GM23338 (cell line): ENCODE results near the gene FRA10AC1. TPM values are rescaled to one million over a fixed set of nuclear protein-coding genes. Genes with fewer than 3 reads are reported as not detected.

Experiments used
- ATAC-seq: fragments of 200-7000 bp; cut with Tn5 transposase; 3 replicates; pipeline ENCODE4 v1.9.1; 2020
- DNase-seq: peaks from one replicate; pipeline ENCODE4 v3.0.0-alpha.2; 2015; ENCODE audit warnings: low spot score
- H2AFZ ChIP-seq: fragments of 200-600 bp; sonication (generic); 2 replicates; pipeline ENCODE4 v1.8.0; 2016; ENCODE audit warnings: antibody characterized with exemption, mild to moderate bottlenecking, moderate library complexity
- H3F3A ChIP-seq: fragments of 200-600 bp; sonication (generic); replicated peaks from 2 replicates; pipeline ENCODE4 v1.8.0; 2017; ENCODE audit warnings: antibody characterized with exemption, mixed run types, low read depth
- H3K27ac ChIP-seq: fragments of 200-600 bp; sonication (generic); 2 replicates; pipeline ENCODE4 v1.6.1; 2016; ENCODE audit warnings: low read depth
- H3K27me3 ChIP-seq: fragments of 200-600 bp; sonication (generic); 2 replicates; pipeline ENCODE4 v1.8.0; 2016; ENCODE audit warnings: mild to moderate bottlenecking, mixed run types, moderate library complexity; ENCODE audit not compliant: insufficient read depth
- H3K36me3 ChIP-seq: fragments of 200-600 bp; sonication (generic); 2 replicates; pipeline ENCODE4 v1.8.0; 2016; ENCODE audit warnings: mild to moderate bottlenecking; ENCODE audit not compliant: insufficient read depth
- H3K4me1 ChIP-seq: fragments of 200-600 bp; sonication (generic); 2 replicates; pipeline ENCODE4 v1.8.0; 2016; ENCODE audit warnings: mild to moderate bottlenecking, moderate library complexity; ENCODE audit not compliant: insufficient read depth
- H3K4me2 ChIP-seq: fragments of 200-600 bp; sonication (generic); 2 replicates; pipeline ENCODE4 v1.7.1; 2017; ENCODE audit warnings: mixed run types
- H3K4me3 ChIP-seq: fragments of 200-600 bp; sonication (generic); 2 replicates; pipeline ENCODE4 v1.6.1; 2016; ENCODE audit warnings: mixed run types
- H3K79me2 ChIP-seq: fragments of 200-600 bp; sonication (generic); replicated peaks from 2 replicates; pipeline ENCODE4 v1.8.0; 2017; ENCODE audit warnings: mild to moderate bottlenecking; ENCODE audit not compliant: insufficient read depth
- H3K9me2 ChIP-seq: fragments of 200-600 bp; sonication (generic); 2 replicates; pipeline ENCODE4 v1.8.0; 2017; ENCODE audit not compliant: insufficient read depth
- H4K20me1 ChIP-seq: fragments of 200-600 bp; sonication (generic); replicated peaks from 2 replicates; pipeline ENCODE4 v1.8.0; 2017; ENCODE audit warnings: mild to moderate bottlenecking; ENCODE audit not compliant: insufficient read depth
- H3K27ac Mint-ChIP-seq: 2 replicates; pipeline ENCODE4 v1.8.0; 2020; ENCODE audit warnings: inconsistent platforms, mild to moderate bottlenecking, moderate library complexity, mixed read lengths
- H3K27me3 Mint-ChIP-seq: 3 replicates; pipeline ENCODE4 v1.8.0; 2022; ENCODE audit warnings: low read depth, mild to moderate bottlenecking, moderate library complexity, mixed read lengths, inconsistent platforms; ENCODE audit not compliant: insufficient read depth, poor library complexity
- H3K36me3 Mint-ChIP-seq: 3 replicates; pipeline ENCODE4 v1.8.0; 2021; ENCODE audit warnings: low read depth, mild to moderate bottlenecking, inconsistent platforms, moderate library complexity, mixed read lengths
- H3K4me1 Mint-ChIP-seq: 3 replicates; pipeline ENCODE4 v1.8.0; 2020; ENCODE audit warnings: mild to moderate bottlenecking, inconsistent platforms, mixed read lengths
- H3K4me3 Mint-ChIP-seq: 3 replicates; pipeline ENCODE4 v1.8.0; 2021; ENCODE audit warnings: moderate library complexity, mild to moderate bottlenecking, inconsistent platforms, mixed read lengths
- H3K9me3 Mint-ChIP-seq: 3 replicates; pipeline ENCODE4 v1.8.0; 2020; ENCODE audit warnings: moderate library complexity, mild to moderate bottlenecking, inconsistent platforms, mixed read lengths
- CREB1 ChIP-seq: fragments of 250-450 bp; sonication (Bioruptor Pico); IDR thresholded peaks from 2 replicates; pipeline ENCODE4 v1.5.0; 2020; ENCODE audit warnings: low read depth, mild to moderate bottlenecking, moderate library complexity
- EZH2 ChIP-seq: fragments of 200-600 bp; sonication (generic); IDR thresholded peaks from one replicate; pipeline ENCODE4 v1.8.0; 2017; ENCODE audit warnings: antibody characterized with exemption, mild to moderate bottlenecking, low read depth; ENCODE audit not compliant: unreplicated experiment
- EZH2phosphoT487 ChIP-seq: fragments of 200-600 bp; sonication (generic); IDR thresholded peaks from one replicate; pipeline ENCODE4 v1.8.1; 2018; ENCODE audit warnings: antibody characterized with exemption; ENCODE audit not compliant: unreplicated experiment
- JUNB ChIP-seq: IDR thresholded peaks from one replicate; pipeline ENCODE4 v1.6.1; 2016; ENCODE audit warnings: antibody characterized with exemption; ENCODE audit not compliant: unreplicated experiment
- NANOG ChIP-seq: IDR thresholded peaks from 2 replicates; pipeline ENCODE4 v1.6.1; 2016; ENCODE audit warnings: antibody characterized with exemption, borderline replicate concordance
- POLR2AphosphoS5 ChIP-seq: IDR thresholded peaks from 2 replicates; pipeline ENCODE4 v1.6.1; 2016; ENCODE audit warnings: antibody characterized with exemption, low read depth
- REST ChIP-seq: IDR thresholded peaks from one replicate; pipeline ENCODE4 v1.6.1; 2018; ENCODE audit warnings: antibody characterized with exemption; ENCODE audit not compliant: unreplicated experiment
- STAT1 ChIP-seq: IDR thresholded peaks from one replicate; pipeline ENCODE4 v1.6.1; 2016; ENCODE audit warnings: antibody characterized with exemption; ENCODE audit not compliant: unreplicated experiment
- ZNF114 ChIP-seq: fragments of 250-450 bp; sonication (Bioruptor Pico); IDR thresholded peaks from 2 replicates; pipeline ENCODE4 v1.5.0; 2020; ENCODE audit warnings: mild to moderate bottlenecking, moderate library complexity
- ZNF331 ChIP-seq: fragments of 250-450 bp; sonication (Bioruptor Pico); IDR thresholded peaks from 2 replicates; pipeline ENCODE4 v1.5.0; 2020; ENCODE audit warnings: low read depth, mild to moderate bottlenecking, moderate library complexity
- polyA plus RNA-seq: library from polyadenylated mRNA; unstranded; fragments of >200 nt; fragmentation: Nextera tagmentation; extraction: Ambion mirVana; gene quantifications from 2 replicates; pipeline ENCODE4 v1.2.1, GENCODE V29; 2016
- total RNA-seq: library from RNA; depleted of rRNA; stranded (reverse); fragments of >200 nt; shearing (Covaris generic); gene quantifications from 2 replicates; pipeline ENCODE4 v1.2.3, GENCODE V29; 2014
- TF ChIP-seq, protein P1 (sequence below): IDR thresholded peaks from 2 replicates; pipeline ENCODE4 v1.6.1; 2016; ENCODE audit warnings: antibody characterized with exemption
- TF ChIP-seq, protein P2 (sequence below), 2 experiments: fragments of 200-600 bp in 1 of 2; sonication (generic) in 1 of 2; conservative IDR thresholded peaks; 2 replicates each; pipeline versions ENCODE4 v1.5.1 to v1.6.1; 2016 to 2017; ENCODE audit warnings: antibody characterized with exemption in 2 of 2, low read depth in 2 of 2, mild to moderate bottlenecking in 2 of 2, moderate library complexity in 1 of 2
- TF ChIP-seq, protein P3 (sequence below): fragments of 250-450 bp; sonication (Bioruptor Pico); IDR thresholded peaks from 2 replicates; pipeline ENCODE4 v1.5.0; 2020; ENCODE audit warnings: mild to moderate bottlenecking, moderate library complexity

Gene FRA10AC1
- total and polyA plus RNA-seq, 2 experiments from 2014 or later, result 35.4 to 51.5 TPM

DNA sequence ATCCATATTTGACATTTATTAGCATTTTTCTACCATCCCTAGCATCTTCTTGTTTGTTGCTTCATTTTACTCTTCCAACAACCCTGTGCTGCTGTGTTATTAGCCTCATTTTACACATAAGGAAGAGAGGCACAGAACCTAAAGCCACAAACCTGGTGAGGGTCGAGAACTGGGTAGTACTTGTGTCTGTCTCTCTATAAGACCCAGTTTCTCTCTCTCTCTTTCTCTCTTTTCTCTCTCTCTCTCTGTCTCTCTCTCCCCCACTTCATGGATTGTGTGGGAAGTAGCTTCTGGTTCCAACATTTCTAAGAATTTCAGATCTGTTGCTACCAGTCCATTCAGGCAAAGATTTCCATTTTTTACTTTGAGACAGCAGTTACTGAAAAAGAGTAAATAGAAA lies 1.4 kb upstream of the FRA10AC1 start:
- H3K27me3 Mint-ChIP-seq, result peaks cover 1% of the 10 kb centered on the region
- Histone ChIP-seq H3K27me3 (no peaks in the 10 kb centered on the region), H3K79me2 (no peaks in the 10 kb centered on the region), H3K9me2 (no peaks in the 10 kb centered on the region), H2AFZ (peak overlapping the region; percentile 86), H3F3A (no peaks in the 10 kb centered on the region), H3K4me2 (no peak overlapping the region), H3K27ac (no peak overlapping the region), H3K36me3 (peaks cover 6% of the 10 kb centered on the region; the same call in 1 of the 2 replicates), H4K20me1 (no peaks in the 10 kb centered on the region), H3K4me3 (no peak overlapping the region), H3K4me1 (peaks cover 24% of the 10 kb centered on the region)
- no peak for DNase-seq
- no peaks in the 10 kb centered on the region for H3K9me3 Mint-ChIP-seq
- H3K4me1 Mint-ChIP-seq, result peaks cover 14% of the 10 kb centered on the region
- no peak for ATAC-seq
- H3K27ac Mint-ChIP-seq, result no peak overlapping the region; the same call in 1 of the 2 replicates
- peak overlapping the region; percentile 53; the same call in 2 of the 3 replicates for H3K4me3 Mint-ChIP-seq
- TF ChIP-seq POLR2AphosphoS5 (no peak), REST (no peak), ZNF331 (CRISPR knock-in tag) (no peak), EZH2phosphoT487 (no peak), EZH2 (no peak), STAT1 (no peak), ZNF114 (CRISPR knock-in tag) (no peak), CREB1 (CRISPR knock-in tag) (no peak), JUNB (no peak), NANOG (no peak)
- TF ChIP-seq, protein P1, sequence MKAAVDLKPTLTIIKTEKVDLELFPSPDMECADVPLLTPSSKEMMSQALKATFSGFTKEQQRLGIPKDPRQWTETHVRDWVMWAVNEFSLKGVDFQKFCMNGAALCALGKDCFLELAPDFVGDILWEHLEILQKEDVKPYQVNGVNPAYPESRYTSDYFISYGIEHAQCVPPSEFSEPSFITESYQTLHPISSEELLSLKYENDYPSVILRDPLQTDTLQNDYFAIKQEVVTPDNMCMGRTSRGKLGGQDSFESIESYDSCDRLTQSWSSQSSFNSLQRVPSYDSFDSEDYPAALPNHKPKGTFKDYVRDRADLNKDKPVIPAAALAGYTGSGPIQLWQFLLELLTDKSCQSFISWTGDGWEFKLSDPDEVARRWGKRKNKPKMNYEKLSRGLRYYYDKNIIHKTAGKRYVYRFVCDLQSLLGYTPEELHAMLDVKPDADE, result no peak
- TF ChIP-seq, protein P2, sequence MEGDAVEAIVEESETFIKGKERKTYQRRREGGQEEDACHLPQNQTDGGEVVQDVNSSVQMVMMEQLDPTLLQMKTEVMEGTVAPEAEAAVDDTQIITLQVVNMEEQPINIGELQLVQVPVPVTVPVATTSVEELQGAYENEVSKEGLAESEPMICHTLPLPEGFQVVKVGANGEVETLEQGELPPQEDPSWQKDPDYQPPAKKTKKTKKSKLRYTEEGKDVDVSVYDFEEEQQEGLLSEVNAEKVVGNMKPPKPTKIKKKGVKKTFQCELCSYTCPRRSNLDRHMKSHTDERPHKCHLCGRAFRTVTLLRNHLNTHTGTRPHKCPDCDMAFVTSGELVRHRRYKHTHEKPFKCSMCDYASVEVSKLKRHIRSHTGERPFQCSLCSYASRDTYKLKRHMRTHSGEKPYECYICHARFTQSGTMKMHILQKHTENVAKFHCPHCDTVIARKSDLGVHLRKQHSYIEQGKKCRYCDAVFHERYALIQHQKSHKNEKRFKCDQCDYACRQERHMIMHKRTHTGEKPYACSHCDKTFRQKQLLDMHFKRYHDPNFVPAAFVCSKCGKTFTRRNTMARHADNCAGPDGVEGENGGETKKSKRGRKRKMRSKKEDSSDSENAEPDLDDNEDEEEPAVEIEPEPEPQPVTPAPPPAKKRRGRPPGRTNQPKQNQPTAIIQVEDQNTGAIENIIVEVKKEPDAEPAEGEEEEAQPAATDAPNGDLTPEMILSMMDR (conservative IDR thresholded peaks at IDR 0.05; ENCODE audit: low read depth in 2 of 2), result no peak
- TF ChIP-seq, protein P3, sequence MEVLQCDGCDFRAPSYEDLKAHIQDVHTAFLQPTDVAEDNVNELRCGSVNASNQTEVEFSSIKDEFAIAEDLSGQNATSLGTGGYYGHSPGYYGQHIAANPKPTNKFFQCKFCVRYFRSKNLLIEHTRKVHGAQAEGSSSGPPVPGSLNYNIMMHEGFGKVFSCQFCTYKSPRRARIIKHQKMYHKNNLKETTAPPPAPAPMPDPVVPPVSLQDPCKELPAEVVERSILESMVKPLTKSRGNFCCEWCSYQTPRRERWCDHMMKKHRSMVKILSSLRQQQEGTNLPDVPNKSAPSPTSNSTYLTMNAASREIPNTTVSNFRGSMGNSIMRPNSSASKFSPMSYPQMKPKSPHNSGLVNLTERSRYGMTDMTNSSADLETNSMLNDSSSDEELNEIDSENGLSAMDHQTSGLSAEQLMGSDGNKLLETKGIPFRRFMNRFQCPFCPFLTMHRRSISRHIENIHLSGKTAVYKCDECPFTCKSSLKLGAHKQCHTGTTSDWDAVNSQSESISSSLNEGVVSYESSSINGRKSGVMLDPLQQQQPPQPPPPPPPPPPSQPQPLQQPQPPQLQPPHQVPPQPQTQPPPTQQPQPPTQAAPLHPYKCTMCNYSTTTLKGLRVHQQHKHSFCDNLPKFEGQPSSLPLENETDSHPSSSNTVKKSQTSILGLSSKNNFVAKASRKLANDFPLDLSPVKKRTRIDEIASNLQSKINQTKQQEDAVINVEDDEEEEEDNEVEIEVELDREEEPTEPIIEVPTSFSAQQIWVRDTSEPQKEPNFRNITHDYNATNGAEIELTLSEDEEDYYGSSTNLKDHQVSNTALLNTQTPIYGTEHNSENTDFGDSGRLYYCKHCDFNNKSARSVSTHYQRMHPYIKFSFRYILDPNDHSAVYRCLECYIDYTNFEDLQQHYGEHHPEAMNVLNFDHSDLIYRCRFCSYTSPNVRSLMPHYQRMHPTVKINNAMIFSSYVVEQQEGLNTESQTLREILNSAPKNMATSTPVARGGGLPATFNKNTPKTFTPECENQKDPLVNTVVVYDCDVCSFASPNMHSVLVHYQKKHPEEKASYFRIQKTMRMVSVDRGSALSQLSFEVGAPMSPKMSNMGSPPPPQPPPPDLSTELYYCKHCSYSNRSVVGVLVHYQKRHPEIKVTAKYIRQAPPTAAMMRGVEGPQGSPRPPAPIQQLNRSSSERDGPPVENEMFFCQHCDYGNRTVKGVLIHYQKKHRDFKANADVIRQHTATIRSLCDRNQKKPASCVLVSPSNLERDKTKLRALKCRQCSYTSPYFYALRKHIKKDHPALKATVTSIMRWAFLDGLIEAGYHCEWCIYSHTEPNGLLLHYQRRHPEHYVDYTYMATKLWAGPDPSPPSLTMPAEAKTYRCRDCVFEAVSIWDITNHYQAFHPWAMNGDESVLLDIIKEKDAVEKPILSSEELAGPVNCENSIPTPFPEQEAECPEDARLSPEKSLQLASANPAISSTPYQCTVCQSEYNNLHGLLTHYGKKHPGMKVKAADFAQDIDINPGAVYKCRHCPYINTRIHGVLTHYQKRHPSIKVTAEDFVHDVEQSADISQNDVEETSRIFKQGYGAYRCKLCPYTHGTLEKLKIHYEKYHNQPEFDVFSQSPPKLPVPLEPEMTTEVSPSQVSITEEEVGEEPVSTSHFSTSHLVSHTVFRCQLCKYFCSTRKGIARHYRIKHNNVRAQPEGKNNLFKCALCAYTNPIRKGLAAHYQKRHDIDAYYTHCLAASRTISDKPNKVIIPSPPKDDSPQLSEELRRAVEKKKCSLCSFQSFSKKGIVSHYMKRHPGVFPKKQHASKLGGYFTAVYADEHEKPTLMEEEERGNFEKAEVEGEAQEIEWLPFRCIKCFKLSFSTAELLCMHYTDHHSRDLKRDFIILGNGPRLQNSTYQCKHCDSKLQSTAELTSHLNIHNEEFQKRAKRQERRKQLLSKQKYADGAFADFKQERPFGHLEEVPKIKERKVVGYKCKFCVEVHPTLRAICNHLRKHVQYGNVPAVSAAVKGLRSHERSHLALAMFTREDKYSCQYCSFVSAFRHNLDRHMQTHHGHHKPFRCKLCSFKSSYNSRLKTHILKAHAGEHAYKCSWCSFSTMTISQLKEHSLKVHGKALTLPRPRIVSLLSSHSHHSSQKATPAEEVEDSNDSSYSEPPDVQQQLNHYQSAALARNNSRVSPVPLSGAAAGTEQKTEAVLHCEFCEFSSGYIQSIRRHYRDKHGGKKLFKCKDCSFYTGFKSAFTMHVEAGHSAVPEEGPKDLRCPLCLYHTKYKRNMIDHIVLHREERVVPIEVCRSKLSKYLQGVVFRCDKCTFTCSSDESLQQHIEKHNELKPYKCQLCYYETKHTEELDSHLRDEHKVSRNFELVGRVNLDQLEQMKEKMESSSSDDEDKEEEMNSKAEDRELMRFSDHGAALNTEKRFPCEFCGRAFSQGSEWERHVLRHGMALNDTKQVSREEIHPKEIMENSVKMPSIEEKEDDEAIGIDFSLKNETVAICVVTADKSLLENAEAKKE (CRISPR knock-in tag), result no peak
- peaks cover 8% of the 10 kb centered on the region; the same call in 1 of the 3 replicates for H3K36me3 Mint-ChIP-seq
